ENCODE results near the gene ZNF831.

Gene ZNF831

DNA sequence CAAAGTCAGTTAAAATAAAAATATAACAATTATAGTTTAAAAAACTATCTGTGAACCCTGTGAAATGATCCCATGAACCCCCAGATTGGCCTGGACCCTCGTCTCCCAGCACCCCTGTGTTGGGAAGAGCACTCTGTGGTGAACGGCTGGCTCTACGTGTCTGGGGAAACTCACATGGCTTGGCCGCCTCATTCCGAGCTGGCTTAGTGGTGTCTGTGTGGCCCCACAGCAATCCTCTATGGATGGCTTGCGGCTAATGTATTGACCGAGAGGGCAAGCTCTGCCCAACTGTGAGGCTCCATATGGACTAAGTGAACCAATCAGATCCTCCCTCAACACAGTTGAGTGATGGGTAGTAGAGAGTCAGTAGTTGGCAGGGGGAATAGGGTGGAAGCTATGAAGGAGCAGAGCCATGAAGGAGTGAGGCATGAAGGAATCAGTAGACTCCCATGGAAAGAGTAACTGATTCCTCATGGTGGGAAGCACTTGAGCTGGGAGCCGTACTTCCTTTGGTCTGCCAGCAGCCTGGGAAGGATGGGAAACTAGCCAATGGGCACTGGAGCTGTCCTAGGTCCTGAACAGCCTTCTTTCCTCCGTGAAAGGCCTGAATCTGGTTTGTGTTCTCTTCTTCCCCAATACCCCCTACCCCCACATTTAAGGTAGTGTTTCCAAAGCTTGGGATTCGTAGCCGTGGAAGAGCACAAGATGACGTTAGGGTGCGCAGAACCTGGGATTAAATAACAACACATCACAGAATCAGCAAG is 21.6 kb upstream of the ZNF831 start:
- DNase-seq, result no peak

DNA sequence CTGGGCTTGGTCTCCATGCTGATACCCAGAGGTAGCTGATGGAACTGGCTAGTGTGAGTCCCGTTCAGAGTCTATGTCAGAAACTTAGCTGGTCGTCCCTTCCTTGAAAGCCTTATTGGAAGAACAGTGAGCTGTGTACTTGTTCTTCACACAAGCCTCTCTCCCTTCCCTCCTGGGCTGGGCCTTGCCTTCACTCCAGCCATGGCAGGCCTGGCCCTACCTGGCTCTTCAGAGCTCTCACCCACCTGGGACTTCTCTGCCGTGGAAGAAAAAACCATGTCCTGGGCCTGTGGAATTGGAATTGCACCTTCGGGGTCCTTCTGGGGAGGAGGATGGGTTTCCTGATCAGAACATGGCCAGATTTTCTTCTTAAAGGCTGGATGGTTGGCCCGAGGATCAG is 20.3 kb upstream of the ZNF831 start:
- no peak for DNase-seq

DNA sequence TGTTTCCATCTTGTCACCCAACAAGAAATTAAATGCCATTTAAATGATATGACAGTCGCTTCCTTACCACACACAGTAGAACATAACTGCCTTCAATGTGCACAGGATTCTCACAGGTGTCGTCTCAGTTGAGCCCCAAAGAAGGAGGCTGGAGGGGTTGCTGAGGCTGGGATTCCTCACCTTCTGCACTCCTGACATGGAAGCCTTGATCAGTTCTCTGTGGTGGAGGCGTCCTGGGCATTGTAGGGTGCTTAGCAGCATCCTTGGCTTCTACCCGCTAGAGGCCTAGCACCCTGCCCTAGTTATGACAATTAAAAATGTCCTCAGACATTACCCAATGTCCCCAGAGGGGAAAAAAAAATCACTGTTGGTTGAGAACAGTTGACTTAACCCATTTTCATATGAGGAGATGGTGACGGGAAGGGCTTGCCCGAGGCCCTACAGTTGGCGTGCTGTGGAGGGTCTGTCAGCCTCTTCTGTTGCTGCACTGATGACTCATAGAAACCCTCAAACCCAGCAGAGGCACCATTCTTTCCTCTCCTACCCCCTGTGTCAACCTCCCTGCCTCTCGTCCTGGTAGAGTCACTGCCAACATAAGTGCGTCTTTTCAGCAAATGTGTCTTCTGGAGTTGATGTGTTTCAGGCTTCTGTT is 19.3 kb upstream of the ZNF831 start:
- no peak for DNase-seq

DNA sequence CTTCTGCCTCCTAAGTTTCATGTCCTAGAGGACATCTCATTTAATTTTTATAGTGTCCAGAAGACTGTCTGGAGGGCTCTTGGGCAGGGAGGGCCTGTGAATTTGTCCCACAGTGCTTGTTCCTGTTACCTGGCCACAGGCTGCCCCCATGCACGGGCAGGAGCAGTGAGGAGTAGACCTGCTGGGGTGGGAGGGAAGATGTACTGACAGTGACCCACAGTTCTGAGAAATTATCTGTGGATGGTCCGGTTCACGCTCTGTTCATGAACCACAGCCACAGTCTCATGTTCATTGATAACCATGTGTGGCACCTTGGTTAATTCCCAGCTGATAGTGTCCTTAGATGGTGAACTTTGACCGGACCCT is 18.8 kb upstream of the ZNF831 start:
- DNase-seq, result no peak

DNA sequence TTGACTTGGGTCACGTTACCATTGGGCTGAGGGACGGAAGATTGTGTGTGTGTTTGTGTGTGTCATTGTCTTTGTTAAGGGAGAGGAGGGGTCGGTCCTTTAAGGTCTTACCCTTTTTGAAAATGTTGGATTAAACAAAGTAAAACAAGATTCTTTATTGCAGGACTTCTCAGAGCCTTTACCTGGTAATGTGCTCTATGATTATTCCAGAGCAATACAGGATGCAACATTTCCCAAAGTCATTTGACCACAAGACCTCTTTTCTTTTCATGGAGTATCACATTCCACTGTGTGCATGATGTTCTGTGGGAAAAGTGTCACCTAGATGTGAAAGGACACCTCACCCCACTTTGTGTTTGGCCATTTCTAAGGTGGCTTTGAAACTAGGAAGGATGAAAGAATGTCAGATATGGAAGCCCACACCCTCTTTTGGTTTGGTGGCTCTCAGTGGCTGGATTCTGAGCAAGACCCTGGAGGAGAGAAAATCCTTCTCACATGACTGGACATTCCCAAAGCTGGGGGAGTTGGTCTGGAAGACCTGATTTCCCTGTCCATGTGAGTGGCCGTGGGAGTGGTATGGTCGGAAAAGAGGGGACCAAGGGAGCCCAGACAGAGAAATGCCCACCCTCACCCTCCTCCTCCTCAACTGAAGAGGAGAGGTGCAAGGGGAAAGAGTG is 18.2 kb upstream of the ZNF831 start:
- DNase-seq, result no peak

DNA sequence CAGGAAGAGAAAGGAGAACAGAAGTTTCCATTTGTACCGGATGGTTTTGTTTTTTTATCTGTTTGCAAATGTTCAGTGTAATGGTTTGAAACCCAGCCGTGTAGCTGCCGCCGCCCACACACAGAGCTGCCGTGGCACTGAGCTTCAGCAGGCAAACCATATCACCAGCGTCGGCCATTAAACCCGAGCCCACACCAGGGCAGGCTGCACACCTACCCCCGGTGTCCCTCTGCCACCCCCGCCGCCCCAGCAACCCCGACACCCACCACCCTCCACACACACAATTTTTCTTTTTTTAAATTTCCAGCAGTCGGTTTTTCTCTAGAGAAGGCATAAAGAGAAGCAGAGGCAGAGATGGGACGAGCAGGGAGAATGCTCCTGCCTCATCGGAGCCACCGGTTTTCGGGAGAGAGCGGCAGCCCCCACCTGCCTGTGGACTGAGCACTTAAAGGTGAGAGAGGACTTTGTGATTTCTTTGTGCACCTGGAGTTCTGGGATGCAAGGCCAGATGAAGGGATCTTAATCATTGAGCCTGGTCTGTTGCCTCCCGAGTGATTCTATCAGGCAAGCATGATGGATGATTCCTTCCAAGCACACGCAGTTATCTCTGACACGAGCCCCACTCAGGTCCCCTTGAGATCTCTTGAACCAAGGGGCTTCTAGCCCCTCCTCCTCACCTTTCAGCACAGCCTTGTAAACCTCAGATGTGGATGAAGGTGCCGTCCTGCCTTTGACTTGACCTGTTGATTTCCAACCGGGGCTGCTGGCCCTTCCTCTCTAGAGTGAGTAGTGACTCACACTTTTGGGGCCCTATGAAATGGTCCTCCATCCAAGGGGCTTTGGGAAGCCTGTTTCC is 17.5 kb upstream of the ZNF831 start:
- DNase-seq, result peak; percentile 67

DNA sequence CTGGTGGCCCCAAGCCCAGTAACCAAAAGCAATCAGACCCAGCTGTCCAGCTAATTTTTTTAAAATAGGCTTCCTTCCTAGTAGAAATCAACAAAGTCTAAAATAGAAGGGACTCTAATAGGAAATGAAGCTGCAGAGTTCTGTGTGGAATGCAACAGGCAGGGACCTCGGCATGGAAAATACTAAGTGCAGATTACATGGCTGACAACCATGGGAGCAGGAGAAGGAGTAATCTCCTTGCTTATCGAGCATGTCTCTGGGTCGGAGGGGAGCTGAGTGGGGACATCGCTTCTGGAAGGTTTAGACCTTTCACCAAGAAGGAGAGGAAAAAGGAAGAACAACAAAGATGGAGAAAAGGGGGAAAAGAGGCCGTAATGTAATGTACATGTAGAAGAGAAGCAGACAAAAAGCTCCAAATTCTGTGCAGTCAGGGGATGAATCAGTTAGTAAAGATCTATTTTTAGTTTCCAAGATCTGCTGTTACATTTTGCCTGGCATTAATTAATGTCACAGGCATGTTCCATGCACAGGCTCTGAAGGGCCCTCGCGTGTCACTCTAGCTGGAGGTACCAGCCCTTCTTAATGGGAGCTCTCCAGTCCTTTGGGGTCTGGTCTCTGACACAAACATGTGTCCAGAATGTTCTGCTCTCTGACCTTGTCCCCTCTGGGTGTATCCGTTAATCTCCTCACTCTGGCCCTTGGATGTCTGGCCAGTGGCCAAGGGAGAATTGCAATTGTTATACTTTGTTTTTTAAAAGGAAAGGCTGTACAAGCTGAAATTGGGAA is 16.6 kb upstream of the ZNF831 start:
- no peak for DNase-seq

DNA sequence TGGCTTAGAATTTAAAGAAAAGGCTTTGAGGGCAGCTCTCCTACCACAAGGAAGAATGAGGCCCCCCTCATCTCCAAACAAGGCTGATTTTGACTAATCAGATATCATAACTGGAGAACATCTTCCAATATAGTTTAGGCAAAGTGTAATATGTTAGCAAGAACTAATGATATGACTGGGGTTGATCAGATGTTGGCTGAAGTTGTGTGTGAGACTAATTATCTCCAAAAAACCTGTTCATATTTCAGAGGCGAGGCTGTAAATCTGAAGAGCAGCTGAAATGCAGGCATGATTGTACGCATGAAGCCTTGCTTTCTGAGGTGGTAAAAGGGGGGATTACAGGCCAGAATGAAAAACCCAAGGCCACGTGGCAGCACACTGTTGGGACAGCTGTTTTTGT is 16.0 kb upstream of the ZNF831 start:
- no peak for DNase-seq

DNA sequence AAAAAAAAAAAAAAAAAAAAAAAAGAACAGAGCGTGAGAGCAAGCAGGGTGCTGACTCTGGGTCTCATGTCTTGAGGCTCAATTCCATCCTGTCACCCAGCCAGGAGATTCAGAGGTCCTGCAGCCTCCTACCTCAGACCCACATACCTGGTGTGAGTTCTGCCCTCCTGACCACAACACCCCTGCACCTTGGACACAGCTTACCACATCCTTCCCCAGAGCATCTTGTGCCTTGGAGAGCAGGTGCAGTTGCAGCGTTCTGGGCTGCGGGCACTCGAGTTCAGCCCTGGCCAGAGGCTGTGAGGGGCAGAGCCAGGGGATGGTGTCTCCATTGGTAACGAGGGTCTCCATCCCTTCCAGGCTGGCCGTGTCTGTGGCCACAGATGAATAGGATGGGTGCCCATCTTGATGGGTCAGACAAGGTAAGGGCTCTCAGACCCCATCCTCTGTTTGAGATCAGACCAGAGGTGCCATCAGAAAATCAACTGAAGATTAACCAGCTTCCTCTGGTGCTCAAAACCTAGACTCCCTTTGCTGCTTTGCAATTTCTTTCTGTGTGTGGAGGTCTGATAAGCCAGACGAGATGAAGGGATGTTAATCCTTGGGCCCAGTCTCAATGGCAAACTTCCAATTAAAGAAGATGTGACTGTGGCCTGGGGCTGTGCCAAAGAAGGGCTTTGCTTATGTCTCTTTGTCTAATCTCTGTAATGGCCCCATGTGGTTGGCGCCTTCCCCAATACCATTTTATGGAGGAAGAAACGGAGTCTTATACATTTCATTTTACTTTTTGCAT is 14.7 kb upstream of the ZNF831 start:
- peak; percentile 45 for DNase-seq

DNA sequence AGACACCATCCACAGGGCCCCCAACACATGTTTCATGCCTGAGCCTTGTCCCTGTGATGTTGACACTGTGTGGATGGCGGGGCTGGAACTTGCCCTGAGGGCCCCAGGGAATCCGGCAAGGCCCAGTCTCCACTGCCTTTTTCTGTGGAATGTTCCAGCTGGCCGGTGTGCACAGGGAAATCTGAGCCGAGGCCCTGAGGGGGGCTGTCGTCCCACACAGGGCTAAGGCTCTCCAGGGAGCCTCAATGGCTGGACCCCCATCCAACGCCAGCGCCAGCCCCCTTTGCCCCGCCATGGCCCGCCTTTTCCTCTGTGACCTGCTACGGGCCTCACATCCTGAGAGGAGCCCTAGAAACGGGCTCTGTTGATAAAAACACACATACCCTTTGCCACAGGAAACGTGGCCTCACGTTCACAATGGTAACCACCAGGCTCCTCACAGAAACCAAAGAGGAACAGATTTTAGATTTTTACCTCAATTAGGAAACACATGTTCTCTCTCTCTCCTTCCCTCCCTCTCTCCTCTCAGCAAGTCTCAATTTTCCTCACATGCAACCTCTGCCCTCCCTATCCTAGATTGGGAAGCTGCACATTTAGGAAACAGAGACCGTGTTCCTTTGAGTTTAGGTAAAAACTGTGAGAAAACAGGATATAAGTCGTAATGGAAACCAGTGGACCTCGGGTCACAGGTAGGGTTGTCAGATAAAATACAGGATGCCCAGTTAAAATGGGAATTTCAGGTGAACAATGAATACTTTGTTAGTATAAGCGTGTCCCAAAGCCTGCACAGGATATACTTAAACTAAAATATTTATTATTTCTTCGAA is 13.7 kb upstream of the ZNF831 start:
- DNase-seq, result peak; percentile 52

DNA sequence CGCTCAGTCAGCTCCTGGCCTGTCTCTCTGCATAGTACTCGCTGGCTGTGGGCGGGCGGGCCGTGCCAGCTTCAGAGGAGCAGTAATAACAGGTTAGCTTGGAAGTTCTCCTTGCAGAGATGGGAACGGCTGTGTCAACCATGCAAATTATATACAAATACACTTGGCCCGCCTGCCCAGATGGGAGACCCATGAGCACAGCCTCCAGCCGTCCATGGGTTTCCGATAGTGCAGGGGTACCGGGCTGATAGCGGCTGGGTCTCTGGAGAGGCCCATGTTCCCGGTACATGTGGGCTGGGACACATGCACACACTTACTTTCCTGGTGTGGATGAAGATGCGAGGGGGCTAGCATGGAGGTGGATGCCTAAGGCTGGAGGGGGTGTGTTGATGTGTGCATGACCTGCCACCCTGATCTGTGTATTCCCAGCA is 12.8 kb upstream of the ZNF831 start:
- no peak for DNase-seq

DNA sequence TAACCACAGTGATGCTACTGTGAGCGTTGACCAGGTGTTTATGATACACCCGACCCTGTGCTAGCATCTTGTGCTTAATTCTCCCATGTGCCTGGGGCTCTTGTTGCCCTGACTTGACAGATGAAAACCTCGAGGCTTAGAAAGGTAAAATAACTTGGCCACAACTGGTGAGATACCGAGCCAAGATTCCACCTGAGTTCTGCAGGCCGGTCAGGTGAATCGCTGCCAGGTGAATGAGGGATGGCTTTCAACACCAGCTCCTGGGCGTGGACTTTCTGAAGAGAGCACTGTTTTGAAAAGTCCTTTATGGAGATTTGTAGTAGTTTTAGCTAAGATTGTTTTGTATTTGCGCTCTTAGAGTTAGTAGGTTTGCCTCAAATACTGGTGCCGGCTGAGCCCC is 12.2 kb upstream of the ZNF831 start:
- DNase-seq, result no peak

DNA sequence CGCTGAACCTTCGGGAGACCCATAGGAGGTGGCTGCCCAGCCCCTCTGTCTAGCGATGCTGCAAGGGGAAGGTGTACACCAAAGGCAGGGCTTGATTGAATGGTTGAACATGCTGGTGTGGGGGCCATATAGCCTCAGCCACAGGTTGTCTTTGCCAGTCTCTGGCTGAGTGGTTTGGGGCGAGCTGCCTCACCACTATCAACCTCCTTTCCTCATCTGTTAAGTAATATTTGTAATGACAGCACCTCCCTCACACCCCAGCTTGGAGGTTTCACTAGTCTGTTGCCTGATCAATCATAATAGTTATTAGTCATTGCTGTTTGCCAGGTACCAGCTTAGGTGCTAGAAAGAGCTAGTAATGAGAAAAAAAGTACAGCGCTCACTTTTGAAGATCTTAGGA is 11.8 kb upstream of the ZNF831 start:
- DNase-seq, result no peak

DNA sequence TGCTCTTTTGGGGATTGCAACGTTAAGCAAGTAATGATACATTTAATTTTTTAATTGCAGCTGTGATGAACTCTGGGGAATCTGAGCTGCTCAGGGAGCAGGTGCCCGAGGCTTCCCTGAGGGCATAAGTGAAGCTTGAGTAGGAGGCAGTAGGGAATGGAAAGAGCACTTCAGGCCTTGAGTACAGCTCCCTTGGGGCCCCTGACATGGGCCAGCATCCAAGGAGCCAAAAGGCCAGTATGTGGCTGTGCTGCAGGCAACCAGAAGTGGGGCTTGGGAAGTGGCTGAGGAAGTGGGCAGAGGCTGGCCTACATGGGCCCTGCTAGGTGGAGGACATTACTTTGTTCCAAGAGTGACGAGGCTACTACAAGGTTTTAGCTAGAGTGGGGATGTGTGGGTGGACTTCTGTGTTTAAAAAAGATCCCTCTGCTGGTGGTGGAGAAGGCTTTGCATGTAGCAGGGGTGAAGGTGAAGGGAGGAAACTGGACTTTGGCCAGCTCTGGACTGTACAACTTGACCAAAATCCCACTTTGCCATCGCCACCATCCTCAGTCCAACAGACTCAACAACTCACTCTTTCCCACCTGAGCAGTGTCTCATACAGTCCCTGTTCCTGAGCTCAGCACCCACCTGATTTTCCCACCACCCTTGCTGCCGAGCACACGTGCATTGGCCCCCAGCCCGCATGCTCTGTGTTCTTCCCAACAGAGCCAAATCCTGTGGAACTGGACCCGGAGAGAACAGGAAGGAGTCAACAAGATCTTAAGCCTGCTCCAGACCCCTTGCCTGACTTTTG is 10.9 kb upstream of the ZNF831 start:
- no peak for DNase-seq

DNA sequence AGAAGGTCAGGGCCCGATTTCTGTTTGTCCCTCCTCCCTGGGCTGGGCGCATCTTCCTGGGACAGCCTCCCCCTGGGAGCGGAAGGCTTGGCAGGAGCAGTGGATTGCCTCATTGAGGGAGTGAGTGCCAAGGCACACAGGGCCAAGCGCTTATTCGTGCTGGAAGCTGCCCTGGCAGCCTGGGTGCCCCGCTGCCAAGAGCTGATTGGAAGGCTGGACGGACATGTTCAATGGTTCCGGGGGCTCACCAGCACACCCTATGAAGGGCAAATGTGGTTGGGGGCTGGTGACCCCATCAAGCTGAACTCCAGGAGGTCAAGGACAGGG is 10.3 kb upstream of the ZNF831 start:
- DNase-seq, result no peak

DNA sequence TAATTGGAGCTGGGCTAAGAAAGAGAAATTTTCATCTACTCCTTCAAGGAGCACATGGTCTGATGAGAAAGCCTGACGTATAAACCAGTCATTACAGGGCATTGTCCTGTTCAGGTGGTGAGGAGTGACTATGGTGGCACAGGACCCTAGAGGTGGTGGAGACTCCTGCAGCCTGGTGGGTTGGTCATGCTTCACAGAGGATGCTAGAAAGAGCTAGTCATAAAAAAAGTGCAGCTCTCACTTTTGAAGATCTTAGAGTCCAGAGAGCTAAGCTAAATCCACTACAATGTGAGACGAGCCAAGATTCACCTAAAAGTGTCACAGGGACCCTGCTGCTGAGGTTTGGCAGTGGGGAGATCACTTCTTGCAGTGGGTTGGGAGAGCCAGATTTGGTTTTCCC is 9.8 kb upstream of the ZNF831 start:
- no peak for DNase-seq

DNA sequence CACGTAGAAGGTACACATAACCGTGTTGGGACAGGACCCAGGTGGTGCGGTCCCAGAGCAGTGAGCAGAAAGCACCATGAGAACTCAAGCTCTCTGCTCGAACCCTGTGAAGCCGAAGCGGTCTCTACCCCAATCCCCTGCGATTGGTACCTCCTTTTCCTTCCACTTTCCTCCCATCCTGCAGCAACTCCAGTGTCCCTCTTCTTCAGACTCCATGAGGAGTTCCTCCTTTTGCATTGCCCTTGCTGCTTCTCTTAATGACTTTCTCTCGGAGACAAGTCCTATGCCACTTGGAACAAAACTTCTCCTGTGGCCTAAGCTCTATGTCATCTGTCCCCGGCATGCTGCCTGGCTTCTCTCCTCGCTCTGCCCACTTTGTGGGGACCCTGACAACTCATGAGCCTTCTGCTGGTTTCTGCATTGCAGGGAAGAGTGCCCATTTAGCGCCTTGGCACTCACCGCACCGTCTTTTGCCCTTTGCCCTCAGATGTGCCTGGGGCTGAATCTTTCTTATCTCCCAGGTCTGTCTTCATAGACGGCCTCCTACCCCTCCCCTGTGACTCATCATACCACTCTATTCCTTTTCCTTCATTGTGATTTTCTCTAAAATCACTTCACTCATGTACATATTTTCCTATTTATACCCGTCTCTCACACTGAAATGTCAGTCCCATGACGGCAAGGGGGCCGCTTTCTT is 9.2 kb upstream of the ZNF831 start:
- DNase-seq, result no peak

DNA sequence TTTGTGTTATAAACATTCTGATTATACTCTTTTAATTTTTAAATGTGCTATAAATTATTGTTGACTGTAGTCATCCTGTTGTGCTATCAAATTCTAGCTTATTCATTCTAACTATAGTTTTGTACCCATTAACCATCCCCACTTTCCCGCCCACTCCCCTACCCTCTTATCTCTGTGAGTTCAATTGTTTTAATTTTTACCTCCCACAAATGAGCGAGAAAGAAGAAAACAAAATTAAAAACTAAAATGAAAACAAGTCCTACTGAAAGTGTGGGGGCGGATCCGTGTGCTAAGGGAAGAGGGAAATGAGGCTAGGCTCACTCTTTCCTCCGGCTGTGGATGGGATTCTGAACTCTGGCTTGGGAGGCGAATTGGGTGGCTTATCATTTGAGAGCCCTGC is 6.6 kb upstream of the ZNF831 start:
- DNase-seq, result no peak

DNA sequence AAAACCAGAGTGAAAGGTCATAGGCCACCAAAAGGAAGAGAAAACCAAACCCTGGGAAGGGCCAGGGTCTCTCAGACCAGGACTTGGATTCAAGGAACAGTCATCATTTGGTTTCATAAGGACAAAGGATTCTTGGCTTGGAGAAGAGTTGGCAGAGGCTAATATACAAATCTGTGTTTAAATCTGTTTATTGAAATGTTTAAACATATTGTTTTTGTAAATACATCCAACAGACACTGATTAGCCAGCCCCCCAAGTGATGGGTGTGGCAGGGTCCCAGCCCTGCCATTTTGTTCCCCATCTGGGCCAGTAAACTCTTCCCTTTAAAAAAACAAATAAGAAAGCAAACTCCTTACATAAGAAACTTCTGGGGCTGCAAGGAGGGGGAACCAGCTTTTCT is 6.1 kb upstream of the ZNF831 start:
- no peak for DNase-seq

All from activated CD4-positive, CD25-positive, alpha-beta regulatory T cell treated with anti-CD3 and anti-CD28 coated beads, Interleukin-2, amount 50 U/mL, for 72 hours (primary cell).